ENCODE data around the gene MYL6.

The MYL6 gene

GRCh38 chr12:56189918-56190694, 31.9 kb downstream of the MYL6 start (continued):
- TF ChIP-seq ZNF394 (tag by site-specific recombination; IDR thresholded peaks at IDR 0.05; ENCODE audit: borderline replicate concordance) (peak; percentile 56; the same call in 1 of the 2 replicates), ZNF19 (tag by site-specific recombination; IDR thresholded peaks at IDR 0.05; ENCODE audit: low read depth) (no peak), ZNF223 (tag by site-specific recombination; IDR thresholded peaks at IDR 0.05) (no peak), ZNF433 (tag by site-specific recombination; IDR thresholded peaks at IDR 0.05; ENCODE audit: low read depth) (no peak), ZNF184 (tag by site-specific recombination; IDR thresholded peaks at IDR 0.05) (0 out of 2 replicates have a peak, but pooled peaks have one; percentile 63), TRIM28 (IDR thresholded peaks at IDR 0.05; ENCODE audit: borderline replicate concordance, low read length) (no peak), ZNF133 (tag by site-specific recombination; IDR thresholded peaks at IDR 0.05) (no peak), ZEB2 (tag by site-specific recombination; IDR thresholded peaks at IDR 0.05) (peak; percentile 98), ZNF473 (tag by site-specific recombination; IDR thresholded peaks at IDR 0.05) (no peak), ZNF514 (tag by site-specific recombination; IDR thresholded peaks at IDR 0.05) (no peak), ZNF560 (tag by site-specific recombination; IDR thresholded peaks at IDR 0.05; ENCODE audit: borderline replicate concordance) (no peak), ZNF23 (tag by site-specific recombination; IDR thresholded peaks at IDR 0.05; ENCODE audit: borderline replicate concordance) (no peak), ZNF202 (tag by site-specific recombination; IDR thresholded peaks at IDR 0.05; ENCODE audit: borderline replicate concordance) (no peak), ZNF571 (tag by site-specific recombination; IDR thresholded peaks at IDR 0.05) (no peak), ZNF830 (tag by site-specific recombination; IDR thresholded peaks at IDR 0.05; ENCODE audit: low read depth) (no peak), ZNF169 (tag by site-specific recombination; IDR thresholded peaks at IDR 0.05) (no peak), REPIN1 (tag by site-specific recombination; IDR thresholded peaks at IDR 0.05; ENCODE audit: low read depth) (peak; percentile 90; the same call in 1 of the 2 replicates), ZBTB6 (tag by site-specific recombination; IDR thresholded peaks at IDR 0.05) (no peak), ZBTB1 (tag by site-specific recombination; IDR thresholded peaks at IDR 0.05) (peak; percentile 92), ZNF416 (tag by site-specific recombination; IDR thresholded peaks at IDR 0.05) (no peak), KLF8 (tag by site-specific recombination; IDR thresholded peaks at IDR 0.05) (peak; percentile 91), ZNF843 (tag by site-specific recombination; IDR thresholded peaks at IDR 0.05) (peak; percentile 57), HOXD13 (CRISPR knock-in tag; IDR thresholded peaks at IDR 0.05; ENCODE audit: borderline replicate concordance) (no peak), WT1 (tag by site-specific recombination; IDR thresholded peaks at IDR 0.05) (peak; percentile 34; the same call in 1 of the 2 replicates)
- TF ChIP-seq, protein P1, sequence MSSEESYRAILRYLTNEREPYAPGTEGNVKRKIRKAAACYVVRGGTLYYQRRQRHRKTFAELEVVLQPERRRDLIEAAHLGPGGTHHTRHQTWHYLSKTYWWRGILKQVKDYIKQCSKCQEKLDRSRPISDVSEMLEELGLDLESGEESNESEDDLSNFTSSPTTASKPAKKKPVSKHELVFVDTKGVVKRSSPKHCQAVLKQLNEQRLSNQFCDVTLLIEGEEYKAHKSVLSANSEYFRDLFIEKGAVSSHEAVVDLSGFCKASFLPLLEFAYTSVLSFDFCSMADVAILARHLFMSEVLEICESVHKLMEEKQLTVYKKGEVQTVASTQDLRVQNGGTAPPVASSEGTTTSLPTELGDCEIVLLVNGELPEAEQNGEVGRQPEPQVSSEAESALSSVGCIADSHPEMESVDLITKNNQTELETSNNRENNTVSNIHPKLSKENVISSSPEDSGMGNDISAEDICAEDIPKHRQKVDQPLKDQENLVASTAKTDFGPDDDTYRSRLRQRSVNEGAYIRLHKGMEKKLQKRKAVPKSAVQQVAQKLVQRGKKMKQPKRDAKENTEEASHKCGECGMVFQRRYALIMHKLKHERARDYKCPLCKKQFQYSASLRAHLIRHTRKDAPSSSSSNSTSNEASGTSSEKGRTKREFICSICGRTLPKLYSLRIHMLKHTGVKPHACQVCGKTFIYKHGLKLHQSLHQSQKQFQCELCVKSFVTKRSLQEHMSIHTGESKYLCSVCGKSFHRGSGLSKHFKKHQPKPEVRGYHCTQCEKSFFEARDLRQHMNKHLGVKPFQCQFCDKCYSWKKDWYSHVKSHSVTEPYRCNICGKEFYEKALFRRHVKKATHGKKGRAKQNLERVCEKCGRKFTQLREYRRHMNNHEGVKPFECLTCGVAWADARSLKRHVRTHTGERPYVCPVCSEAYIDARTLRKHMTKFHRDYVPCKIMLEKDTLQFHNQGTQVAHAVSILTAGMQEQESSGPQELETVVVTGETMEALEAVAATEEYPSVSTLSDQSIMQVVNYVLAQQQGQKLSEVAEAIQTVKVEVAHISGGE (tag by site-specific recombination; conservative IDR thresholded peaks at IDR 0.05; ENCODE audit: low read depth) = peak; percentile 93
- TF ChIP-seq, protein P2, sequence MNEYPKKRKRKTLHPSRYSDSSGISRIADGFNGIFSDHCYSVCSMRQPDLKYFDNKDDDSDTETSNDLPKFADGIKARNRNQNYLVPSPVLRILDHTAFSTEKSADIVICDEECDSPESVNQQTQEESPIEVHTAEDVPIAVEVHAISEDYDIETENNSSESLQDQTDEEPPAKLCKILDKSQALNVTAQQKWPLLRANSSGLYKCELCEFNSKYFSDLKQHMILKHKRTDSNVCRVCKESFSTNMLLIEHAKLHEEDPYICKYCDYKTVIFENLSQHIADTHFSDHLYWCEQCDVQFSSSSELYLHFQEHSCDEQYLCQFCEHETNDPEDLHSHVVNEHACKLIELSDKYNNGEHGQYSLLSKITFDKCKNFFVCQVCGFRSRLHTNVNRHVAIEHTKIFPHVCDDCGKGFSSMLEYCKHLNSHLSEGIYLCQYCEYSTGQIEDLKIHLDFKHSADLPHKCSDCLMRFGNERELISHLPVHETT (tag by site-specific recombination; IDR thresholded peaks at IDR 0.05) = peak; percentile 93
- TF ChIP-seq, protein P3, sequence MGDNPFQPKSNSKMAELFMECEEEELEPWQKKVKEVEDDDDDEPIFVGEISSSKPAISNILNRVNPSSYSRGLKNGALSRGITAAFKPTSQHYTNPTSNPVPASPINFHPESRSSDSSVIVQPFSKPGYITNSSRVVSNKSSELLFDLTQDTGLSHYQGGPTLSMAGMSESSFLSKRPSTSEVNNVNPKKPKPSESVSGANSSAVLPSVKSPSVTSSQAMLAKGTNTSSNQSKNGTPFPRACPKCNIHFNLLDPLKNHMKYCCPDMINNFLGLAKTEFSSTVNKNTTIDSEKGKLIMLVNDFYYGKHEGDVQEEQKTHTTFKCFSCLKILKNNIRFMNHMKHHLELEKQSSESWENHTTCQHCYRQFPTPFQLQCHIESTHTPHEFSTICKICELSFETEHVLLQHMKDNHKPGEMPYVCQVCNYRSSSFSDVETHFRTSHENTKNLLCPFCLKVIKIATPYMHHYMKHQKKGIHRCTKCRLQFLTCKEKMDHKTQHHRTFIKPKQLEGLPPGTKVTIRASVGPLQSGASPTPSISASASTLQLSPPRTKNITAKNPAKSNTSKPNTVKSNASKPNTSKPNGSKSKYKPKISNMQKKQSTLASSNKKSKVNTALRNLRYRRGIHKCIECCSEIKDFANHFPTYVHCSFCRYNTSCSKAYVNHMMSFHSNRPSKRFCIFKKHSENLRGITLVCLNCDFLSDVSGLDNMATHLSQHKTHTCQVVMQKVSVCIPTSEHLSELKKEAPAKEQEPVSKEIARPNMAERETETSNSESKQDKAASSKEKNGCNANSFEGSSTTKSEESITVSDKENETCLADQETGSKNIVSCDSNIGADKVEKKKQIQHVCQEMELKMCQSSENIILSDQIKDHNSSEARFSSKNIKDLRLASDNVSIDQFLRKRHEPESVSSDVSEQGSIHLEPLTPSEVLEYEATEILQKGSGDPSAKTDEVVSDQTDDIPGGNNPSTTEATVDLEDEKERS (tag by site-specific recombination; IDR thresholded peaks at IDR 0.05) = peak; percentile 62; the same call in 1 of the 2 replicates
- TF ChIP-seq, protein P4, sequence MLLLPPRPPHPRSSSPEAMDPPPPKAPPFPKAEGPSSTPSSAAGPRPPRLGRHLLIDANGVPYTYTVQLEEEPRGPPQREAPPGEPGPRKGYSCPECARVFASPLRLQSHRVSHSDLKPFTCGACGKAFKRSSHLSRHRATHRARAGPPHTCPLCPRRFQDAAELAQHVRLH (tag by site-specific recombination; IDR thresholded peaks at IDR 0.05) = peak; percentile 93
